IMR-90 (cell line): Measurements from ENCODE around the gene EEF1G. TPM values are rescaled to one million over a fixed set of nuclear protein-coding genes. Genes with fewer than 3 reads are reported as not detected.

Experiments used
- ATAC-seq: fragments of 200-7000 bp; cut with Tn5 transposase; 2 replicates; pipeline ENCODE4 v1.9.1; 2020; ENCODE audit warnings: low read depth, mild to moderate bottlenecking, moderate library complexity
- BruUV-seq: library from RNA; stranded (reverse); fragments of 400-500 nt; replicated peaks from 2 replicates; lab custom pipeline; 2021; lab: Mats Ljungman, UMichigan
- CTCF ChIA-PET: fragments of 300-600 bp; formaldehyde crosslinking; extraction: SDS; loops from one replicate; lab custom pipeline; 2021; ENCODE audit warnings: antibody characterized with exemption; lab: Yijun Ruan, JAX
- POLR2A ChIA-PET: fragments of 300-600 bp; sonication (Branson Sonifier 250); formaldehyde crosslinking; loops from one replicate; lab custom pipeline; 2022; ENCODE audit warnings: antibody characterized with exemption; ENCODE audit not compliant: unreplicated experiment; lab: Charles Lee
- DNase-seq: peaks from one replicate; pipeline ENCODE4 v3.0.0; 2013
- H2AFZ ChIP-seq: replicated peaks from 2 replicates; pipeline ENCODE3; 2013; ENCODE audit warnings: low read length, mild to moderate bottlenecking; ENCODE audit not compliant: poor library complexity
- H2AK5ac ChIP-seq: 2 replicates; pipeline ENCODE4 v1.6.1; 2013; ENCODE audit warnings: low read depth, low read length, inconsistent platforms
- H2AK9ac ChIP-seq: replicated peaks from 2 replicates; pipeline ENCODE3; 2013; ENCODE audit warnings: mild to moderate bottlenecking, low read depth, low read length, moderate library complexity; ENCODE audit not compliant: poor library complexity
- H2BK120ac ChIP-seq: 2 replicates; pipeline ENCODE4 v1.6.1; 2013; ENCODE audit warnings: low read depth, low read length, inconsistent platforms
- H2BK15ac ChIP-seq: 3 replicates; pipeline ENCODE4 v1.6.1; 2013; ENCODE audit warnings: low read depth, low read length, inconsistent platforms
- H2BK20ac ChIP-seq: 2 replicates; pipeline ENCODE4 v1.6.1; 2013; ENCODE audit warnings: low read depth, mild to moderate bottlenecking, inconsistent platforms, low read length, moderate library complexity
- H2BK5ac ChIP-seq: 2 replicates; pipeline ENCODE4 v1.6.1; 2013; ENCODE audit warnings: mild to moderate bottlenecking, low read depth, low read length, inconsistent platforms; ENCODE audit not compliant: poor library complexity, severe bottlenecking
- H3K14ac ChIP-seq: replicated peaks from 2 replicates; pipeline ENCODE4 v1.6.1; 2013; ENCODE audit warnings: low read depth, low read length, inconsistent platforms
- H3K18ac ChIP-seq: 2 replicates; pipeline ENCODE4 v1.6.1; 2013; ENCODE audit warnings: low read depth, low read length, control low read depth
- H3K23ac ChIP-seq: 2 replicates; pipeline ENCODE4 v1.6.1; 2013; ENCODE audit warnings: low read depth, low read length, inconsistent platforms
- H3K27ac ChIP-seq: 2 replicates; pipeline ENCODE4 v1.5.1; 2013; ENCODE audit warnings: mild to moderate bottlenecking, control low read depth, low read length; ENCODE audit not compliant: insufficient read depth
- H3K27me3 ChIP-seq: 2 replicates; pipeline ENCODE4 v1.6.1; 2013; ENCODE audit warnings: low read length; ENCODE audit not compliant: control insufficient read depth, insufficient read depth
- H3K36me3 ChIP-seq: 2 replicates; pipeline ENCODE4 v1.6.1; 2013; ENCODE audit warnings: low read length, mixed read lengths; ENCODE audit not compliant: control insufficient read depth, insufficient read depth
- H3K4ac ChIP-seq: 2 replicates; pipeline ENCODE4 v1.6.1; 2013; ENCODE audit warnings: low read depth, low read length, inconsistent platforms
- H3K4me1 ChIP-seq: 2 replicates; pipeline ENCODE4 v1.6.1; 2013; ENCODE audit warnings: low read length, mixed read lengths; ENCODE audit not compliant: control insufficient read depth, insufficient read depth
- H3K4me2 ChIP-seq: 2 replicates; pipeline ENCODE4 v1.6.1; 2013; ENCODE audit warnings: low read depth, mild to moderate bottlenecking, control low read depth, low read length, moderate library complexity
- H3K4me3 ChIP-seq: 2 replicates; pipeline ENCODE4 v1.5.1; 2013; ENCODE audit warnings: low read depth, mild to moderate bottlenecking, control low read depth, low read length, moderate library complexity; ENCODE audit not compliant: insufficient read depth
- H3K56ac ChIP-seq: 2 replicates; pipeline ENCODE4 v1.6.1; 2013; ENCODE audit warnings: low read length, inconsistent platforms; ENCODE audit not compliant: insufficient read depth; ENCODE audit errors: extremely low read depth
- H3K79me1 ChIP-seq, 2 experiments: 2 replicates each; pipeline ENCODE4 v1.6.1; 2013; ENCODE audit warnings: low read length in 2 of 2, inconsistent platforms in 1 of 2, low read depth in 1 of 2
- H3K9ac ChIP-seq: 2 replicates; pipeline ENCODE4 v1.6.1; 2013; ENCODE audit warnings: low read depth, low read length, control low read depth
- H3K9me1 ChIP-seq: 2 replicates; pipeline ENCODE4 v1.6.1; 2013; ENCODE audit warnings: low read length, inconsistent platforms; ENCODE audit not compliant: insufficient read depth
- H3K9me3 ChIP-seq: 2 replicates; pipeline ENCODE4 v1.6.1; 2013; ENCODE audit warnings: low read length; ENCODE audit not compliant: control insufficient read depth, insufficient read depth
- H4K20me1 ChIP-seq: 2 replicates; pipeline ENCODE4 v1.6.1; 2013; ENCODE audit warnings: low read length, inconsistent platforms; ENCODE audit not compliant: insufficient read depth
- H4K5ac ChIP-seq: 2 replicates; pipeline ENCODE4 v1.6.1; 2013; ENCODE audit warnings: mild to moderate bottlenecking, low read depth, low read length, control low read depth
- H4K8ac ChIP-seq, 2 experiments: 2 replicates each; pipeline ENCODE4 v1.6.1; 2013; ENCODE audit warnings: low read depth in 2 of 2, low read length in 2 of 2, control low read depth in 1 of 2, inconsistent platforms in 1 of 2
- H4K91ac ChIP-seq: 2 replicates; pipeline ENCODE4 v1.6.1; 2013; ENCODE audit warnings: low read depth, low read length, inconsistent platforms; ENCODE audit not compliant: insufficient read depth
- BHLHE40 ChIP-seq: fragments of 150-350 bp; IDR thresholded peaks from 2 replicates; pipeline ENCODE4 v1.6.1; 2016; ENCODE audit warnings: mild to moderate bottlenecking, low read depth, low read length
- CEBPB ChIP-seq: IDR thresholded peaks from 2 replicates; pipeline ENCODE4 v1.6.1; 2012; ENCODE audit warnings: low read depth, low read length, improper control_type of control experiment
- CHD1 ChIP-seq: IDR thresholded peaks from 2 replicates; pipeline ENCODE4 v1.6.1; 2012; ENCODE audit warnings: low read depth, low read length, improper control_type of control experiment
- FOS ChIP-seq: fragments of 150-350 bp; IDR thresholded peaks from 2 replicates; pipeline ENCODE4 v1.6.1; 2016; ENCODE audit warnings: low read depth, low read length
- MAFK ChIP-seq: IDR thresholded peaks from 2 replicates; pipeline ENCODE4 v1.6.1; 2012; ENCODE audit warnings: low read depth, low read length, improper control_type of control experiment
- MAZ ChIP-seq: IDR thresholded peaks from 2 replicates; pipeline ENCODE4 v1.6.1; 2012; ENCODE audit warnings: low read depth, mild to moderate bottlenecking, low read length, improper control_type of control experiment, moderate library complexity, borderline replicate concordance
- MXI1 ChIP-seq: IDR thresholded peaks from 2 replicates; pipeline ENCODE4 v1.6.1; 2012; ENCODE audit warnings: low read depth, mild to moderate bottlenecking, low read length, moderate library complexity, borderline replicate concordance
- NFE2L2 ChIP-seq: fragments of 150-350 bp; IDR thresholded peaks from 2 replicates; pipeline ENCODE4 v1.6.1; 2016; ENCODE audit warnings: low read depth, mild to moderate bottlenecking, low read length
- POLR2A ChIP-seq: IDR thresholded peaks from 2 replicates; pipeline ENCODE4 v1.6.1; 2012; ENCODE audit warnings: mild to moderate bottlenecking, low read depth, low read length
- RAD21 ChIP-seq: IDR thresholded peaks from 2 replicates; pipeline ENCODE4 v1.6.1; 2012; ENCODE audit warnings: low read length, improper control_type of control experiment
- RCOR1 ChIP-seq: IDR thresholded peaks from 2 replicates; pipeline ENCODE4 v1.6.1; 2012; ENCODE audit warnings: mild to moderate bottlenecking, low read length, improper control_type of control experiment; ENCODE audit not compliant: insufficient replicate concordance
- RFX5 ChIP-seq: IDR thresholded peaks from 2 replicates; pipeline ENCODE4 v1.8.0; 2012; ENCODE audit warnings: low read depth, mild to moderate bottlenecking, low read length, moderate library complexity
- SMC3 ChIP-seq: fragments of 150-350 bp; IDR thresholded peaks from 2 replicates; pipeline ENCODE4 v1.6.1; 2016; ENCODE audit warnings: low read depth, mild to moderate bottlenecking, antibody characterized with exemption, low read length, moderate library complexity
- WGBS, 2 experiments: methylation state at CpG; one replicate each; pipeline versions ENCODE4 v1.1.5 to v1.1.7; 2013; ENCODE audit warnings: missing lambda C conversion rate in 2 of 2; ENCODE audit not compliant: insufficient read length in 1 of 2; ENCODE audit errors: extremely low coverage in 2 of 2; 5-methylcytosine and 5-hydroxymethylcytosine counted together
- dilution Hi-C: fragments of 300-500 bp; cut with HindIII; formaldehyde crosslinking; loops from one replicate; pipeline ENCODE4 v1.14.3; 2018; ENCODE audit warnings: low sequenced_read_pairs; ENCODE audit not compliant: unreplicated experiment
- in situ Hi-C: fragments of 300-500 bp; cut with MboI; formaldehyde crosslinking; loops from 3 replicates; pipeline ENCODE4 v1.14.3; 2019; ENCODE audit warnings: low sequenced_read_pairs, inconsistent platforms, mixed read lengths
- intact Hi-C: fragments of 100-400 bp; cut with micrococcal nuclease; formaldehyde crosslinking; loops from 2 replicates; pipeline ENCODE4 v1.10.0; 2022
- polyA plus RNA-seq, 3 experiments: library from polyadenylated mRNA; depleted of rRNA; stranded (reverse); fragments of >200 nt; gene quantifications; 2 replicates each; pipeline ENCODE4 v1.2.3, GENCODE V29; 2012; ENCODE audit warnings: low replicate concordance in 1 of 3
- total RNA-seq: library from RNA; depleted of rRNA; stranded (reverse); fragments of >200 nt; gene quantifications from 2 replicates; pipeline ENCODE4 v1.2.3, GENCODE V29; 2012
- TF ChIP-seq, protein P1 (sequence below): conservative IDR thresholded peaks from 2 replicates; pipeline ENCODE4 v1.5.1; 2012; ENCODE audit warnings: mild to moderate bottlenecking, low read depth, low read length, improper control_type of control experiment
- TF ChIP-seq, protein P2 (sequence below): fragments of 150-350 bp; IDR thresholded peaks from 2 replicates; pipeline ENCODE4 v1.6.1; 2016; ENCODE audit warnings: low read depth, mild to moderate bottlenecking, low read length, moderate library complexity, borderline replicate concordance
- TF ChIP-seq, protein P3 (sequence below): fragments of 150-350 bp; IDR thresholded peaks from 2 replicates; pipeline ENCODE4 v1.6.1; 2017; ENCODE audit warnings: mild to moderate bottlenecking, antibody characterized with exemption, low read length, low read depth

EEF1G gene
- total and polyA plus RNA-seq, 2 of the 4 experiments (the other 2 are of a cell fraction): 1,684 to 1,857 TPM

GRCh38 chr11:62513626-62514025, 60.1 kb downstream of the EEF1G start:
- Histone ChIP-seq H3K23ac (0 out of 2 replicates have a peak overlapping the region, but pooled peaks have one; percentile 33), H4K20me1 (peaks cover 60% of the 10 kb centered on the region), H3K27ac (no peak overlapping the region), H2AFZ (peak overlapping the region; percentile 61), H3K9me1 (peaks cover 29% of the 10 kb centered on the region), H2AK9ac (no peak overlapping the region), H2BK120ac (no peak overlapping the region), H4K5ac (no peak overlapping the region), H4K91ac (no peak overlapping the region), H3K9ac (no peak overlapping the region), H2BK5ac (no peak overlapping the region), H2BK15ac (no peak overlapping the region), H3K4me2 (no peak overlapping the region), H3K56ac (no peak overlapping the region), H3K14ac (no peak overlapping the region), H3K4me1 (peaks cover 1% of the 10 kb centered on the region; the same call in 1 of the 2 replicates), H3K4me3 (no peak overlapping the region), H3K9me3 (no peaks in the 10 kb centered on the region), H3K36me3 (peaks cover 38% of the 10 kb centered on the region), H3K4ac (no peak overlapping the region), H4K8ac (no peak overlapping the region), H3K79me1 (peaks cover 37 to 66% of the 10 kb centered on the region in 2 experiments), H3K18ac (no peak overlapping the region), H3K27me3 (no peaks in the 10 kb centered on the region), H2BK20ac (no peak overlapping the region), H2AK5ac (no peak overlapping the region)
- dilution Hi-C loops: no loop called here
- no peak for TF ChIP-seq CHD1
- no peak for TF ChIP-seq MXI1
- TF ChIP-seq NFE2L2: no peak
- TF ChIP-seq RCOR1: no peak
- no peak for TF ChIP-seq MAZ
- TF ChIP-seq MAFK: no peak
- TF ChIP-seq BHLHE40: no peak
- no peak for TF ChIP-seq RFX5
- TF ChIP-seq, protein P1, sequence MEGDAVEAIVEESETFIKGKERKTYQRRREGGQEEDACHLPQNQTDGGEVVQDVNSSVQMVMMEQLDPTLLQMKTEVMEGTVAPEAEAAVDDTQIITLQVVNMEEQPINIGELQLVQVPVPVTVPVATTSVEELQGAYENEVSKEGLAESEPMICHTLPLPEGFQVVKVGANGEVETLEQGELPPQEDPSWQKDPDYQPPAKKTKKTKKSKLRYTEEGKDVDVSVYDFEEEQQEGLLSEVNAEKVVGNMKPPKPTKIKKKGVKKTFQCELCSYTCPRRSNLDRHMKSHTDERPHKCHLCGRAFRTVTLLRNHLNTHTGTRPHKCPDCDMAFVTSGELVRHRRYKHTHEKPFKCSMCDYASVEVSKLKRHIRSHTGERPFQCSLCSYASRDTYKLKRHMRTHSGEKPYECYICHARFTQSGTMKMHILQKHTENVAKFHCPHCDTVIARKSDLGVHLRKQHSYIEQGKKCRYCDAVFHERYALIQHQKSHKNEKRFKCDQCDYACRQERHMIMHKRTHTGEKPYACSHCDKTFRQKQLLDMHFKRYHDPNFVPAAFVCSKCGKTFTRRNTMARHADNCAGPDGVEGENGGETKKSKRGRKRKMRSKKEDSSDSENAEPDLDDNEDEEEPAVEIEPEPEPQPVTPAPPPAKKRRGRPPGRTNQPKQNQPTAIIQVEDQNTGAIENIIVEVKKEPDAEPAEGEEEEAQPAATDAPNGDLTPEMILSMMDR: no peak
- no peak for TF ChIP-seq SMC3
- TF ChIP-seq CEBPB: no peak
- no peak for TF ChIP-seq RAD21
- TF ChIP-seq, protein P2, sequence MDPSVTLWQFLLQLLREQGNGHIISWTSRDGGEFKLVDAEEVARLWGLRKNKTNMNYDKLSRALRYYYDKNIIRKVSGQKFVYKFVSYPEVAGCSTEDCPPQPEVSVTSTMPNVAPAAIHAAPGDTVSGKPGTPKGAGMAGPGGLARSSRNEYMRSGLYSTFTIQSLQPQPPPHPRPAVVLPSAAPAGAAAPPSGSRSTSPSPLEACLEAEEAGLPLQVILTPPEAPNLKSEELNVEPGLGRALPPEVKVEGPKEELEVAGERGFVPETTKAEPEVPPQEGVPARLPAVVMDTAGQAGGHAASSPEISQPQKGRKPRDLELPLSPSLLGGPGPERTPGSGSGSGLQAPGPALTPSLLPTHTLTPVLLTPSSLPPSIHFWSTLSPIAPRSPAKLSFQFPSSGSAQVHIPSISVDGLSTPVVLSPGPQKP: no peak
- TF ChIP-seq POLR2A: no peak
- TF ChIP-seq, protein P3, sequence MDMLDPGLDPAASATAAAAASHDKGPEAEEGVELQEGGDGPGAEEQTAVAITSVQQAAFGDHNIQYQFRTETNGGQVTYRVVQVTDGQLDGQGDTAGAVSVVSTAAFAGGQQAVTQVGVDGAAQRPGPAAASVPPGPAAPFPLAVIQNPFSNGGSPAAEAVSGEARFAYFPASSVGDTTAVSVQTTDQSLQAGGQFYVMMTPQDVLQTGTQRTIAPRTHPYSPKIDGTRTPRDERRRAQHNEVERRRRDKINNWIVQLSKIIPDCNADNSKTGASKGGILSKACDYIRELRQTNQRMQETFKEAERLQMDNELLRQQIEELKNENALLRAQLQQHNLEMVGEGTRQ: no peak
- no peak for TF ChIP-seq FOS
- no peak for DNase-seq
- BruUV-seq: no TSS peak
- ATAC-seq: no peak
- WGBS, 2 experiments: 100% methylated on average over 2 of the region's 10 CpGs; no CpG with 5 or more reads in 1 of the 2 experiments
- ChIA-PET CTCF (interaction anchor here (0.8 kb wide), 1 partner anchor 89 kb away, joined by 3 read pairs; no protein-coding TSS in a partner anchor), POLR2A (no interaction called here)
- in situ Hi-C loops: no loop called here
- intact Hi-C loops: no loop called here
